ENCODE measurements around the gene PTMS. TPM values are rescaled to one million over a fixed set of nuclear protein-coding genes. Genes with fewer than 3 reads are reported as not detected.
A peak's percentile ranks its signal among the peaks of the same experiment; 100 is the strongest.

The PTMS gene
- total RNA-seq, 1 donor from 2014 or later, result 554 TPM

DNA sequence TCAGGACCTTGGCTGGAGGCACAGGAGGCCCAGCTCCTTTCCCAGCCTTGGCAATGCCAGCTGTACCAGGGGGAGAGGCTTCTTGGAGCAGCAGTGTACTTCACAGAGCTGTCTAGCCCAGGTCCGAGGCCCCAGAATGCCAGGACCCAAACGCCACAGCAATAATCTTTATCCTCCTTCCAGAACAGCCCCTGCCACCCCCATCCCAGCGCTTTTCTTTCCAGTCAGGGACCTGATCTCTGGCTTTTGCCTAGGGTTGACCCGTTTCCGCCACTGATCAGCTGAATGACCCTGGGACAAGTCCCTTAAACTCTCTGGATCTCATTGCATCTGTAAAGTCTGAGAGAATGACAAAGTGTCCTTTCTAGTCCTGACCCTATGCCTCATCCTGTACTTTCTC is 11.2 kb downstream of the PTMS start:
- Mint-ChIP-seq H3K27ac (ENCODE audit: unreplicated experiment) (no peak overlapping the region), H3K4me1 (ENCODE audit: unreplicated experiment) (peaks cover 13% of the 10 kb centered on the region), H3K4me3 (ENCODE audit: unreplicated experiment) (no peak overlapping the region), H3K27me3 (ENCODE audit: unreplicated experiment) (no peaks in the 10 kb centered on the region), H3K9me3 (ENCODE audit: unreplicated experiment) (no peaks in the 10 kb centered on the region), H3K36me3 (ENCODE audit: unreplicated experiment) (peaks cover 3% of the 10 kb centered on the region)
- TF ChIP-seq, protein P1, sequence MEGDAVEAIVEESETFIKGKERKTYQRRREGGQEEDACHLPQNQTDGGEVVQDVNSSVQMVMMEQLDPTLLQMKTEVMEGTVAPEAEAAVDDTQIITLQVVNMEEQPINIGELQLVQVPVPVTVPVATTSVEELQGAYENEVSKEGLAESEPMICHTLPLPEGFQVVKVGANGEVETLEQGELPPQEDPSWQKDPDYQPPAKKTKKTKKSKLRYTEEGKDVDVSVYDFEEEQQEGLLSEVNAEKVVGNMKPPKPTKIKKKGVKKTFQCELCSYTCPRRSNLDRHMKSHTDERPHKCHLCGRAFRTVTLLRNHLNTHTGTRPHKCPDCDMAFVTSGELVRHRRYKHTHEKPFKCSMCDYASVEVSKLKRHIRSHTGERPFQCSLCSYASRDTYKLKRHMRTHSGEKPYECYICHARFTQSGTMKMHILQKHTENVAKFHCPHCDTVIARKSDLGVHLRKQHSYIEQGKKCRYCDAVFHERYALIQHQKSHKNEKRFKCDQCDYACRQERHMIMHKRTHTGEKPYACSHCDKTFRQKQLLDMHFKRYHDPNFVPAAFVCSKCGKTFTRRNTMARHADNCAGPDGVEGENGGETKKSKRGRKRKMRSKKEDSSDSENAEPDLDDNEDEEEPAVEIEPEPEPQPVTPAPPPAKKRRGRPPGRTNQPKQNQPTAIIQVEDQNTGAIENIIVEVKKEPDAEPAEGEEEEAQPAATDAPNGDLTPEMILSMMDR (IDR thresholded peaks at IDR 0.05), result no peak
- DNase-seq (ENCODE audit: extremely low spot score, unreplicated experiment), result no peak

DNA sequence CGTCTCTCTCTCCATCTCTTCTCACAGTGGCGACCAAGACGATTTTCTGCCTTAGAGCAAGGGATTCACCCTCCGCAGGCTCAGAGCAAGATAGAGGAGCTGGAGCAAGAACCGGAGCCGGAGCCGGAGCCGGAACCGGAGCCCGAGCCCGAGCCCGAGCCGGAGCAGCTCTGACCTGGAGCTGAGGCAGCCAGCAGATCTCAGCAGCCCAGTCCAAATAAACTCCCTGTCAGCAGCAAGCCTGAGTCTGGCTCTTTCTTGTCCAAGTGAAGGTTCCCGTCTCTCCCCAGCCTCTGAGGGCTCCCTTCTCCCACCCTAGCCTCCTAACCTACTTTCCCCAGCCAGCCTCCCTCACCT is 12.0 kb downstream of the PTMS start:
- TF ChIP-seq, protein P1 (IDR thresholded peaks at IDR 0.05), result no peak
- DNase-seq (ENCODE audit: extremely low spot score, unreplicated experiment), result no peak
- no peaks in the 10 kb centered on the region for H3K27me3 Mint-ChIP-seq (ENCODE audit: unreplicated experiment)
- H3K27ac Mint-ChIP-seq (ENCODE audit: unreplicated experiment), result peak overlapping the region; percentile 80
- H3K36me3 Mint-ChIP-seq (ENCODE audit: unreplicated experiment), result peaks cover 3% of the 10 kb centered on the region
- peak overlapping the region; percentile 76 for H3K4me3 Mint-ChIP-seq (ENCODE audit: unreplicated experiment)
- peaks cover 13% of the 10 kb centered on the region for H3K4me1 Mint-ChIP-seq (ENCODE audit: unreplicated experiment)
- H3K9me3 Mint-ChIP-seq (ENCODE audit: unreplicated experiment), result no peaks in the 10 kb centered on the region

DNA sequence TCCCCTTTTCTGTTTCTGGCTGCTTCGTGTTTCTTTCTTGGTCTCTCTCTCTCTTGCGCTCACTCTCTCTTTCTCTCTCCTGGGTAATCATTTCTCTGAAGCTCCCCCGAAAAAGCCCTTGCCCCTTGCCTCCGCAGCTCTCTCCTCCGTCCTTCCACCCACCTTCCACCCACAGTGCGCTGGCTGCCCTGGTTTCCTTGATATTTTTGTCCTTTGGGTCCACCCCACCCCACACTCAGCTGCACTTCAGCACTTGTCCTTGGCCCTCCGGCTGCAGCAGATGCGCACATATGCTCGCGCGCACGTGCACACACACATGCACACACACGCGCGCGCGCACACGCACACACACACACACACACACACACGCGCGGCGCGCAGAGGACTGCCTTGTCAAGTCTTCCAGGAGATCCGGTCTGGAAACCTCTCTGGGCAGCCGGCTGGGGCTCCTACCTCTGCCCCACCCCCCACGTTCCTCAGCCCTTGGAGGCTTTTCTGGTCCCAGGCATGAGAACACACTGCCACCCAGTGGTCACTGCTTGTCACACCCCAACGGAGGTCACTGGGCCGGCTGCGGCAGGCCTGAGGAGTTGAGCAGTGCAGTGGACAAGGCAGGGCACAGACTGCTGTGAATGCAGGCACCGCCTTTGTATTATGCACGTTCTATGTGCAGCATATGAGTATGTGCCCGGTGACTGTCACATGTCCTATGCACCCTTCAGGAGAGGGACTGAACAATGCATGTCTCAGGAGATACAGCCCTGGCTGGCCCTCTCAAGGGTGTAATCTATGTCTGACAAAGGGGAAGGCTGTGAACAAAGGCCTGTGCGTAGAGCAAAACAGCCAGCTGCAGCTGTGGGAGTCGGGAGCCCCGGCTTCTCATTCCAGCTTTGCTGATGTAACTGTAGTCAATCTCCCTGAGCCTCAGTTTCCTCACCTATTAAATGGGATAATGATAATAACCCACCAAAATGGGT is 12.7 kb downstream of the PTMS start:
- TF ChIP-seq, protein P1 (IDR thresholded peaks at IDR 0.05), result peak; percentile 96
- Mint-ChIP-seq H3K9me3 (ENCODE audit: unreplicated experiment) (no peaks in the 10 kb centered on the region), H3K27ac (ENCODE audit: unreplicated experiment) (peak overlapping the region; percentile 80), H3K36me3 (ENCODE audit: unreplicated experiment) (peaks cover 3% of the 10 kb centered on the region), H3K27me3 (ENCODE audit: unreplicated experiment) (no peaks in the 10 kb centered on the region), H3K4me3 (ENCODE audit: unreplicated experiment) (peak overlapping the region; percentile 76), H3K4me1 (ENCODE audit: unreplicated experiment) (peaks cover 13% of the 10 kb centered on the region)
- DNase-seq (ENCODE audit: extremely low spot score, unreplicated experiment), result peak; percentile 97

DNA sequence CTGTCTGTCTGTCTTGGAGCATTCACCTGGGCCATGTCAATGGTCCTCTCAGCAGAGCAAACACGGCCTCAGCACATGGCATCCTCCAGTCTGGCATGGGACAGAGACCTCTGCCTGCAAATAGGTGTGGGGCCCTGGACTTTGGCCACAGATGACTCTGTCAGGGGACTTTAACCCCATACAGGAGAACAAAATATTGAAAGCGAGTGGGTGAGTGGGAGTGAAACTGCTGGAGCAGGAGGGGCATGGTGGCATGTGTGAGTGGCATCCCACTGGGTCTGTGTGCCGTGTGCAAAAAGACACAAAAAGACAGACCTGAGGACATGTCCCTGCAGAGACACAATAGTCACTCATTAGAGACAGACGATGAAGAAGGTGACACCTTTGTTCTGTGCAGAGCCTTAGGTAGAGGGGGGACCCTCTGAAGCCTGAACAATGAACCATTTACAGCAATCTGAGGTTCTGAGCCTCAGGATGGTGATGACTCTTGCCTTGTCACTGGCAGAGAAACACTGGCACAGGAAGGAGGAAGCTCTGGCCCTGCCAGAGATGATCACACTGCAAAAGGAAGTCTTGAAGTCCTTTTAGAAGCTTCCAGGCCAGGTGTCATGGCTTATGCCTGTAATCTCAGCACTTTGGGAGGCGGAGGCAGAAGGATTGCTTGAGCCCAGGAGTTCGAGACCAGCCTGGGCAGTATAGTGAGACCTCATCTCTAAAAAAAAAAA is 13.7 kb downstream of the PTMS start:
- no peak for DNase-seq (ENCODE audit: extremely low spot score, unreplicated experiment)
- no peak overlapping the region for H3K27ac Mint-ChIP-seq (ENCODE audit: unreplicated experiment)
- H3K27me3 Mint-ChIP-seq (ENCODE audit: unreplicated experiment), result no peaks in the 10 kb centered on the region
- no peaks in the 10 kb centered on the region for H3K9me3 Mint-ChIP-seq (ENCODE audit: unreplicated experiment)
- H3K36me3 Mint-ChIP-seq (ENCODE audit: unreplicated experiment), result no peaks in the 10 kb centered on the region
- TF ChIP-seq, protein P1 (IDR thresholded peaks at IDR 0.05), result no peak
- peaks cover 13% of the 10 kb centered on the region for H3K4me1 Mint-ChIP-seq (ENCODE audit: unreplicated experiment)
- no peak overlapping the region for H3K4me3 Mint-ChIP-seq (ENCODE audit: unreplicated experiment)

DNA sequence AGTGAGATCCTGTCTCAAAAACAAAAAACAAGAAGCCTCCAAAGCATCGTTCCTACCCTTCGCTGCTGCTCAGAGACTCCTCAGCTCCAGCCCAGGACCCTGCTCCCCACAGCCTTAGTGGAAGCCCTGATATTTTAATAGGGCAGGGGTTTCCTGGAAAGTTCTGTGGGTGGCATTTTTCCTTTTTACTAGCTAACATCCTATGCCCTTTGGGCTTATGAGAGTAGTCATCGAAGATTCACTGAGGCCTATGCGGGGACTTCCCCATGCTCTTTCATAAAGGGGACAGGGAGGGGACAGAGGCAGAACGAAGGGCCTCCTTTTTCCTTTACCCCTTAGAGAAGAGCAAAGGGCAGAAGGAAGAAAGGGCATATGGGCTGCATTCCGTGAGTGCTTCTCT is 14.4 kb downstream of the PTMS start:
- Mint-ChIP-seq H3K36me3 (ENCODE audit: unreplicated experiment) (no peaks in the 10 kb centered on the region), H3K4me1 (ENCODE audit: unreplicated experiment) (peaks cover 13% of the 10 kb centered on the region), H3K9me3 (ENCODE audit: unreplicated experiment) (no peaks in the 10 kb centered on the region), H3K27ac (ENCODE audit: unreplicated experiment) (no peak overlapping the region), H3K4me3 (ENCODE audit: unreplicated experiment) (no peak overlapping the region), H3K27me3 (ENCODE audit: unreplicated experiment) (no peaks in the 10 kb centered on the region)
- TF ChIP-seq, protein P1 (IDR thresholded peaks at IDR 0.05), result no peak
- DNase-seq (ENCODE audit: extremely low spot score, unreplicated experiment), result no peak
